K562 (cell line): ENCODE results near the gene STK17A. TPM values are rescaled to one million over a fixed set of nuclear protein-coding genes. Genes with fewer than 3 reads are reported as not detected.

Experiments
- ADNP ChIP-seq: fragments of 200-800 bp; sonication (Bioruptor generic); IDR thresholded peaks from 2 replicates; pipeline ENCODE4 v1.6.1; 2016; ENCODE audit warnings: missing genetic modification characterization, missing compliant biosample characterization
- BMI1 ChIP-seq: fragments of 150-350 bp; IDR thresholded peaks from 2 replicates; pipeline ENCODE4 v1.6.1; 2014; ENCODE audit warnings: low read length
- ELF1 ChIP-seq: fragments of 200-800 bp; sonication (Bioruptor generic); IDR thresholded peaks from 2 replicates; pipeline ENCODE4 v1.6.1; 2016; ENCODE audit warnings: missing genetic modification characterization, missing compliant biosample characterization
- EP300 ChIP-seq: IDR thresholded peaks from 2 replicates; pipeline ENCODE4 v1.6.1; 2012; ENCODE audit warnings: low read length, improper control_type of control experiment
- ETV5 ChIP-seq: sonication (generic); formaldehyde crosslinking; IDR thresholded peaks from 2 replicates; pipeline ENCODE4 v1.4.0; 2020; ENCODE audit warnings: low read depth, mild to moderate bottlenecking, missing genetic modification reagents
- HCFC1 ChIP-seq: IDR thresholded peaks from 2 replicates; pipeline ENCODE4 v1.6.1; 2012; ENCODE audit warnings: low read depth, low read length, improper control_type of control experiment
- NCOA4 ChIP-seq: fragments of 450-650 bp; IDR thresholded peaks from 2 replicates; pipeline ENCODE4 v1.6.1; 2018; ENCODE audit warnings: mild to moderate bottlenecking; ENCODE audit not compliant: partially characterized antibody
- PML ChIP-seq: IDR thresholded peaks from 2 replicates; pipeline ENCODE4 v1.6.1; 2012; ENCODE audit warnings: low read length, inconsistent platforms
- RFX1 ChIP-seq: fragments of 450-650 bp; IDR thresholded peaks from 2 replicates; pipeline ENCODE4 v1.6.1; 2016; ENCODE audit warnings: mild to moderate bottlenecking, moderate library complexity
- SRSF1 ChIP-seq: fragments of 200-400 bp; formaldehyde crosslinking; IDR thresholded peaks from 2 replicates; pipeline ENCODE4 v1.6.1; 2017; ENCODE audit warnings: mild to moderate bottlenecking, low read depth, low read length, moderate library complexity
- TAF7 ChIP-seq: fragments of 450-650 bp; IDR thresholded peaks from 2 replicates; pipeline ENCODE4 v1.6.1; 2016; ENCODE audit warnings: missing genetic modification characterization, missing compliant biosample characterization
- USF1 ChIP-seq: sonication (generic); formaldehyde crosslinking; IDR thresholded peaks from 2 replicates; pipeline ENCODE4 v1.9.0; 2022; ENCODE audit warnings: mild to moderate bottlenecking, missing genetic modification reagents
- ZC3H4 ChIP-seq: sonication (generic); formaldehyde crosslinking; IDR thresholded peaks from 2 replicates; pipeline ENCODE4 v1.9.0; 2021; ENCODE audit warnings: missing genetic modification reagents, borderline replicate concordance
- ZNF12 ChIP-seq: sonication (generic); formaldehyde crosslinking; IDR thresholded peaks from 2 replicates; pipeline ENCODE4 v1.4.0; 2020; ENCODE audit warnings: mild to moderate bottlenecking, missing genetic modification reagents
- ZNF217 ChIP-seq: sonication (generic); formaldehyde crosslinking; IDR thresholded peaks from 2 replicates; pipeline ENCODE4 v1.8.0; 2022; ENCODE audit warnings: mild to moderate bottlenecking, missing genetic modification reagents
- ZNF277 ChIP-seq: fragments of 250-450 bp; sonication (Bioruptor Pico); IDR thresholded peaks from 2 replicates; pipeline ENCODE4 v1.8.0; 2022; ENCODE audit warnings: inconsistent platforms, mild to moderate bottlenecking, moderate library complexity, borderline replicate concordance
- ZNF445 ChIP-seq: fragments of 250-450 bp; sonication (Bioruptor Pico); IDR thresholded peaks from 2 replicates; pipeline ENCODE4 v1.4.0; 2020; ENCODE audit warnings: low read depth, mild to moderate bottlenecking, moderate library complexity
- polyA plus RNA-seq, 8 experiments: library from polyadenylated mRNA; depleted of rRNA in 4 of 8; stranded (reverse) in 5 of 8; unstranded in 3 of 8; fragments of >200 nt; fragmentation: Nextera tagmentation in 2 of 8; fragmentation: Illumina TruSeq in 1 of 8; extraction: Ambion mirVana in 2 of 8; extraction: Trizol in 1 of 8; gene quantifications; 2 replicates each; pipeline versions ENCODE4 v1.2.1 to v1.2.3, GENCODE V29; 2011 to 2014; ENCODE audit warnings: inconsistent platforms in 1 of 8, missing spikeins in 1 of 8
- total RNA-seq, 7 experiments: library from RNA; depleted of rRNA in 6 of 7; stranded (reverse); fragments of >200 nt in 6 of 7; fragmentation: Illumina TruSeq in 2 of 7; extraction: Trizol in 2 of 7; gene quantifications; 2 replicates each; pipeline versions ENCODE4 v1.2.1 to v1.2.3, GENCODE V29; 2011 to 2021; ENCODE audit warnings: low replicate concordance in 1 of 7
- TF ChIP-seq, protein P1 (sequence below): fragments of 250-450 bp; sonication (Bioruptor Pico); IDR thresholded peaks from 2 replicates; pipeline ENCODE4 v1.8.0; 2021; ENCODE audit warnings: borderline replicate concordance, mild to moderate bottlenecking, moderate library complexity; ENCODE audit not compliant: poor library complexity, severe bottlenecking
- TF ChIP-seq, protein P2 (sequence below): sonication (generic); formaldehyde crosslinking; IDR thresholded peaks from 2 replicates; pipeline ENCODE4 v1.4.0; 2020; ENCODE audit warnings: mild to moderate bottlenecking, missing genetic modification reagents
- TF ChIP-seq, protein P3 (sequence below), 2 experiments: fragments of 450-650 bp; IDR thresholded peaks; 2 replicates each; pipeline ENCODE4 v1.6.1; 2016
- TF ChIP-seq, protein P4 (sequence below), 2 experiments: fragments of 450-650 bp in 1 of 2; sonication (generic) in 1 of 2; formaldehyde crosslinking in 1 of 2; IDR thresholded peaks in 1 of 2; conservative IDR thresholded peaks in 1 of 2; 2 replicates each; pipeline versions ENCODE4 v1.6.1 to v1.8.1; 2016 to 2023; ENCODE audit warnings: mild to moderate bottlenecking in 2 of 2, moderate library complexity in 2 of 2, inconsistent platforms in 1 of 2, missing genetic modification reagents in 1 of 2

The STK17A gene
- total and polyA plus RNA-seq, 9 of the 15 experiments (the other 6 are each of a cell fraction or from before 2014, with no cell fraction given) = 3.4 to 16.3 (median 13.2) TPM

DNA sequence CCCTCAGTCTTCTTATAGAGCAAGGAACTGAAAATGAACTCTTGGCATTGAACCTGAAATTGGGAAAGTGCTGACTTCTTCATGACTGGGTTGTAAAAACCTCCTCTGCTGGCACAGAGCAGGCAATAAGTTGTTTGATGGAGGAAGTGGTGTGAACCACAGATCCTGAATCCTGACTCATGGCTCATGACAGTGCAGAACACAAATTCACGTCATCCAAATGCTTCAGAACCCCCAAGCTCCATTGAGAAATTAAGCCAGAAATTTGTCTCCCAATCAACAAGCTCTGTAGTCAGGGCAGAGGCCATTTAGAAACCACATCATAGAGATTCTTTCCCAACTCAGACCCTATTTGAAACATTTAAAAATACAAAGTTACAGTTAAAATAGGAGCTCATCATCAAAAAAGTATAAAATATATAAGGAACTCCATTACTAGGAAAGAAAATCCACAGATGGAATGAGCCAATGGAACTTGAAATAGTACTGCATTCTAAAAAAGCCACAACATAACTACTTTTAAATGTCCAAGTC is 10.3 kb upstream of the STK17A start (continued):
- TF ChIP-seq NCOA4 (no peak), TAF7 (tag) (no peak), BMI1 (no peak), ZC3H4 (CRISPR knock-in tag) (no peak), HCFC1 (no peak), RFX1 (no peak), ZNF217 (CRISPR knock-in tag) (no peak), ZNF12 (CRISPR knock-in tag) (no peak), EP300 (peak; percentile 64; the same call in 1 of the 2 replicates), USF1 (CRISPR knock-in tag) (no peak), ADNP (tag) (no peak), ZNF277 (CRISPR knock-in tag) (no peak), ELF1 (tag) (peak; percentile 68), PML (no peak), ZNF445 (no peak), ETV5 (CRISPR knock-in tag) (peak; percentile 45), SRSF1 (no peak)
- TF ChIP-seq, protein P1, sequence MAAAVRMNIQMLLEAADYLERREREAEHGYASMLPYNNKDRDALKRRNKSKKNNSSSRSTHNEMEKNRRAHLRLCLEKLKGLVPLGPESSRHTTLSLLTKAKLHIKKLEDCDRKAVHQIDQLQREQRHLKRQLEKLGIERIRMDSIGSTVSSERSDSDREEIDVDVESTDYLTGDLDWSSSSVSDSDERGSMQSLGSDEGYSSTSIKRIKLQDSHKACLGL (CRISPR knock-in tag) = no peak
- TF ChIP-seq, protein P2, sequence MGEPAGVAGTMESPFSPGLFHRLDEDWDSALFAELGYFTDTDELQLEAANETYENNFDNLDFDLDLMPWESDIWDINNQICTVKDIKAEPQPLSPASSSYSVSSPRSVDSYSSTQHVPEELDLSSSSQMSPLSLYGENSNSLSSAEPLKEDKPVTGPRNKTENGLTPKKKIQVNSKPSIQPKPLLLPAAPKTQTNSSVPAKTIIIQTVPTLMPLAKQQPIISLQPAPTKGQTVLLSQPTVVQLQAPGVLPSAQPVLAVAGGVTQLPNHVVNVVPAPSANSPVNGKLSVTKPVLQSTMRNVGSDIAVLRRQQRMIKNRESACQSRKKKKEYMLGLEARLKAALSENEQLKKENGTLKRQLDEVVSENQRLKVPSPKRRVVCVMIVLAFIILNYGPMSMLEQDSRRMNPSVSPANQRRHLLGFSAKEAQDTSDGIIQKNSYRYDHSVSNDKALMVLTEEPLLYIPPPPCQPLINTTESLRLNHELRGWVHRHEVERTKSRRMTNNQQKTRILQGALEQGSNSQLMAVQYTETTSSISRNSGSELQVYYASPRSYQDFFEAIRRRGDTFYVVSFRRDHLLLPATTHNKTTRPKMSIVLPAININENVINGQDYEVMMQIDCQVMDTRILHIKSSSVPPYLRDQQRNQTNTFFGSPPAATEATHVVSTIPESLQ (CRISPR knock-in tag) = no peak
- TF ChIP-seq, protein P3, sequence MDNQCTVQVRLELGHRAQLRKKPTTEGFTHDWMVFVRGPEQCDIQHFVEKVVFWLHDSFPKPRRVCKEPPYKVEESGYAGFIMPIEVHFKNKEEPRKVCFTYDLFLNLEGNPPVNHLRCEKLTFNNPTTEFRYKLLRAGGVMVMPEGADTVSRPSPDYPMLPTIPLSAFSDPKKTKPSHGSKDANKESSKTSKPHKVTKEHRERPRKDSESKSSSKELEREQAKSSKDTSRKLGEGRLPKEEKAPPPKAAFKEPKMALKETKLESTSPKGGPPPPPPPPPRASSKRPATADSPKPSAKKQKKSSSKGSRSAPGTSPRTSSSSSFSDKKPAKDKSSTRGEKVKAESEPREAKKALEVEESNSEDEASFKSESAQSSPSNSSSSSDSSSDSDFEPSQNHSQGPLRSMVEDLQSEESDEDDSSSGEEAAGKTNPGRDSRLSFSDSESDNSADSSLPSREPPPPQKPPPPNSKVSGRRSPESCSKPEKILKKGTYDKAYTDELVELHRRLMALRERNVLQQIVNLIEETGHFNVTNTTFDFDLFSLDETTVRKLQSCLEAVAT (IDR thresholded peaks at IDR 0.05) = no peak
- TF ChIP-seq, protein P4, sequence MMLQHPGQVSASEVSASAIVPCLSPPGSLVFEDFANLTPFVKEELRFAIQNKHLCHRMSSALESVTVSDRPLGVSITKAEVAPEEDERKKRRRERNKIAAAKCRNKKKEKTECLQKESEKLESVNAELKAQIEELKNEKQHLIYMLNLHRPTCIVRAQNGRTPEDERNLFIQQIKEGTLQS (IDR thresholded peaks at IDR 0.05) = peak; percentile 91
- TF ChIP-seq, protein P4 (CRISPR knock-in tag; conservative IDR thresholded peaks at IDR 0.05) = no peak
